ENCODE results near the gene DNAH7. TPM values are rescaled to one million over a fixed set of nuclear protein-coding genes. Genes with fewer than 3 reads are reported as not detected.
A peak's percentile ranks its signal among the peaks of the same experiment; 100 is the strongest.

Gene DNAH7
- total RNA-seq, 1 donor from 2014 or later = 0.98 TPM

DNA sequence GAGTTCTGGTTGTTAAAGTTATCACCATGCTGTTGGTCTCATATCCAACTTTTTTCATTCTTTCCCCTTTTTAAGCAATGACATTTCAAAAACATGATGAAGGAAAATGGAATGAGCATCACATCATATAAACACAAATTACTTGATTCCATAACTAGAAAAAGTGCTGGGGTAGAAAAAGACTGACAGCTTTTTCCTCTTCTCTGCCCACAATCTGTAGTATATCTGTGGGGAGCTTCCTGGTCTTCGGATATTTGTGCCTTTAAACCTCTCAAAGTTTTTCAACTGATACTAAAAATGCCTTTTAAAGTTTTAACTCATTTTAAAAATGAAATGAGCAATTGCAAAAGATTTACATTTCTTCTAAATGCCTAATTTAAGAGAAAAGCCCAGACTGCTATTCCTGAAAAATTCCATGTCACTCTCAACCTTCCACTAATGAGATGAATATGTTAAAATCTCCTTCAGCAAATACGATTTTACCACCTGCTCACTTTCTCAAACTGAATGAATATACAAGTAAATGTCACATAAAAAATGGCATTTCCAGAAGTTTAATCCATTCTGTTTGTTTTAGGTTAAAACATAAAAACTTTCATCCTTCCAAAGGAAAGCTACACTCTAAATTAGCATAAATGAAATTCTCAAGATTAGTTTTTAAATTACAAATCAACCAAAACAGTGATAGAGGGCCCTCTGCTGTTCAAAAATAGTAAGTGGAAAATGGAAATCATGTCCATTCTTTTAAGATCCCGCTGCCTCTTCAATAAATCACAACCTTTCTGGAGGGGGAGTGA is 2.1 kb downstream of the DNAH7 start:
- Histone ChIP-seq H3K27ac (no peak overlapping the region), H3K9me3 (no peaks in the 10 kb centered on the region), H3K27me3 (no peaks in the 10 kb centered on the region), H3K36me3 (no peaks in the 10 kb centered on the region), H3K4me1 (peaks cover 11% of the 10 kb centered on the region), H3K4me3 (no peak overlapping the region)
- no peak for ATAC-seq
- TF ChIP-seq, protein P1, sequence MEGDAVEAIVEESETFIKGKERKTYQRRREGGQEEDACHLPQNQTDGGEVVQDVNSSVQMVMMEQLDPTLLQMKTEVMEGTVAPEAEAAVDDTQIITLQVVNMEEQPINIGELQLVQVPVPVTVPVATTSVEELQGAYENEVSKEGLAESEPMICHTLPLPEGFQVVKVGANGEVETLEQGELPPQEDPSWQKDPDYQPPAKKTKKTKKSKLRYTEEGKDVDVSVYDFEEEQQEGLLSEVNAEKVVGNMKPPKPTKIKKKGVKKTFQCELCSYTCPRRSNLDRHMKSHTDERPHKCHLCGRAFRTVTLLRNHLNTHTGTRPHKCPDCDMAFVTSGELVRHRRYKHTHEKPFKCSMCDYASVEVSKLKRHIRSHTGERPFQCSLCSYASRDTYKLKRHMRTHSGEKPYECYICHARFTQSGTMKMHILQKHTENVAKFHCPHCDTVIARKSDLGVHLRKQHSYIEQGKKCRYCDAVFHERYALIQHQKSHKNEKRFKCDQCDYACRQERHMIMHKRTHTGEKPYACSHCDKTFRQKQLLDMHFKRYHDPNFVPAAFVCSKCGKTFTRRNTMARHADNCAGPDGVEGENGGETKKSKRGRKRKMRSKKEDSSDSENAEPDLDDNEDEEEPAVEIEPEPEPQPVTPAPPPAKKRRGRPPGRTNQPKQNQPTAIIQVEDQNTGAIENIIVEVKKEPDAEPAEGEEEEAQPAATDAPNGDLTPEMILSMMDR (IDR thresholded peaks at IDR 0.05) = peak; percentile 76
- DNase-seq = no peak
- intact Hi-C loops (cut with DNase I) = no loop called here

DNA sequence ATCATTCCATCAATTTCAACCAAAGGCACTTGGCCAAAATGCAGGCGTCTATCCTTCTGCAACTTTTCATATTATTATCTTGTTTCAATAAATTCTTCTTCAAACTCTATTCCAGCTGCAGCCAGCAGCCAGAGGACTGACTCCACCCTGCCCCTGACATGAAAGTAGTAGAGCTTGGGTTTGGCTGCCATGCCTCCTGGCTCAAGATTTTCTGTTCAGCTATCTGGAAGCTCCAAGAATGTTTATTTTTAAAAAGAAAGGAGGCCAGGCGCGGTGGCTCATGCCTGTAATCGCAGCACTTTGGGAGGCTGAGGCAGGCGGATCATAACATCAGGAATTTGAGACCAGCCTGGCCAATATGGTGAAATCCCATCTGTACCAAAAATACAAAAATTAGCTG is 4.9 kb downstream of the DNAH7 start:
- ATAC-seq = no peak
- Histone ChIP-seq H3K27me3 (no peaks in the 10 kb centered on the region), H3K4me1 (peaks cover 11% of the 10 kb centered on the region), H3K36me3 (no peaks in the 10 kb centered on the region), H3K27ac (no peak overlapping the region), H3K9me3 (no peaks in the 10 kb centered on the region), H3K4me3 (no peak overlapping the region)
- intact Hi-C loops (cut with DNase I) = no loop called here
- TF ChIP-seq, protein P1 (IDR thresholded peaks at IDR 0.05) = no peak
- no peak for DNase-seq

GRCh38 chr2:196059491-196059960 is 9.1 kb downstream of the DNAH7 start:
- no peaks in the 10 kb centered on the region for H3K36me3 ChIP-seq
- TF ChIP-seq, protein P1 (IDR thresholded peaks at IDR 0.05) = no peak
- H3K4me1 ChIP-seq = no peaks in the 10 kb centered on the region
- no peak overlapping the region for H3K27ac ChIP-seq
- no peak for ATAC-seq
- no peak for DNase-seq
- intact Hi-C loops (cut with DNase I) = no loop called here
- H3K9me3 ChIP-seq = no peaks in the 10 kb centered on the region
- H3K4me3 ChIP-seq = no peak overlapping the region
- H3K27me3 ChIP-seq = no peaks in the 10 kb centered on the region

- no peaks in the 10 kb centered on the region for H3K36me3 ChIP-seq
- no peak overlapping the region for H3K27ac ChIP-seq
- H3K9me3 ChIP-seq = no peaks in the 10 kb centered on the region
- H3K27me3 ChIP-seq = no peaks in the 10 kb centered on the region
- TF ChIP-seq, protein P1 (IDR thresholded peaks at IDR 0.05) = no peak
- no peak overlapping the region for H3K4me3 ChIP-seq
- ATAC-seq (no peak), DNase-seq (no peak)
- intact Hi-C loops (cut with DNase I) = no loop called here
- no peaks in the 10 kb centered on the region for H3K4me1 ChIP-seq
Observed at GRCh38 chr2:196054631-196055030, 14.0 kb downstream of the DNAH7 start.

- no peaks in the 10 kb centered on the region for H3K36me3 ChIP-seq
- no peak overlapping the region for H3K4me3 ChIP-seq
- intact Hi-C loops (cut with DNase I) = no loop called here
- no peak overlapping the region for H3K27ac ChIP-seq
- H3K4me1 ChIP-seq = no peaks in the 10 kb centered on the region
- no peaks in the 10 kb centered on the region for H3K27me3 ChIP-seq
- H3K9me3 ChIP-seq = no peaks in the 10 kb centered on the region
- ATAC-seq (no peak), DNase-seq (no peak)
- TF ChIP-seq, protein P1 (IDR thresholded peaks at IDR 0.05) = no peak
Observed at GRCh38 chr2:196046123-196046917, 22.3 kb downstream of the DNAH7 start.

Measured in upper lobe of right lung (tissue), 1 donor.